ENCODE measurements around the gene TAGLN3. TPM values are rescaled to one million over a fixed set of nuclear protein-coding genes. Genes with fewer than 3 reads are reported as not detected.

TAGLN3 gene
- total RNA-seq, 1 experiment from 2014 or later, result not detected

- ChIA-PET POLR2A (no interaction called here), CTCF (no interaction called here)
- H3K36me3 ChIP-seq (ENCODE audit: control insufficient read depth, insufficient read depth, low read length), result no peaks in the 10 kb centered on the region
- H3K27me3 ChIP-seq (ENCODE audit: control insufficient read depth, insufficient read depth, low read length), result no peaks in the 10 kb centered on the region
- ATAC-seq (no peak), DNase-seq (ENCODE audit: low read depth, low spot score) (no peak)
- H3K9me3 ChIP-seq (ENCODE audit: control insufficient read depth, insufficient read depth, low read depth, low read length), result no peaks in the 10 kb centered on the region
- intact Hi-C loops (cut with micrococcal nuclease; ENCODE audit: unreplicated experiment) (no loop called here), in situ Hi-C loops (cut with HindIII; ENCODE audit: low pct_unique_long_range_greater_than_20kb, low sequenced_read_pairs) (no loop called here)
- H3K27ac ChIP-seq (ENCODE audit: low read length), result no peak overlapping the region
- no peak overlapping the region for H3K4me3 ChIP-seq (ENCODE audit: low read depth in 2 of 2, low read length in 2 of 2)
- no peak for TF ChIP-seq SIN3A (IDR thresholded peaks at IDR 0.05; ENCODE audit: borderline replicate concordance, insufficient read depth, low read depth, low read length)
- TF ChIP-seq, protein P1, sequence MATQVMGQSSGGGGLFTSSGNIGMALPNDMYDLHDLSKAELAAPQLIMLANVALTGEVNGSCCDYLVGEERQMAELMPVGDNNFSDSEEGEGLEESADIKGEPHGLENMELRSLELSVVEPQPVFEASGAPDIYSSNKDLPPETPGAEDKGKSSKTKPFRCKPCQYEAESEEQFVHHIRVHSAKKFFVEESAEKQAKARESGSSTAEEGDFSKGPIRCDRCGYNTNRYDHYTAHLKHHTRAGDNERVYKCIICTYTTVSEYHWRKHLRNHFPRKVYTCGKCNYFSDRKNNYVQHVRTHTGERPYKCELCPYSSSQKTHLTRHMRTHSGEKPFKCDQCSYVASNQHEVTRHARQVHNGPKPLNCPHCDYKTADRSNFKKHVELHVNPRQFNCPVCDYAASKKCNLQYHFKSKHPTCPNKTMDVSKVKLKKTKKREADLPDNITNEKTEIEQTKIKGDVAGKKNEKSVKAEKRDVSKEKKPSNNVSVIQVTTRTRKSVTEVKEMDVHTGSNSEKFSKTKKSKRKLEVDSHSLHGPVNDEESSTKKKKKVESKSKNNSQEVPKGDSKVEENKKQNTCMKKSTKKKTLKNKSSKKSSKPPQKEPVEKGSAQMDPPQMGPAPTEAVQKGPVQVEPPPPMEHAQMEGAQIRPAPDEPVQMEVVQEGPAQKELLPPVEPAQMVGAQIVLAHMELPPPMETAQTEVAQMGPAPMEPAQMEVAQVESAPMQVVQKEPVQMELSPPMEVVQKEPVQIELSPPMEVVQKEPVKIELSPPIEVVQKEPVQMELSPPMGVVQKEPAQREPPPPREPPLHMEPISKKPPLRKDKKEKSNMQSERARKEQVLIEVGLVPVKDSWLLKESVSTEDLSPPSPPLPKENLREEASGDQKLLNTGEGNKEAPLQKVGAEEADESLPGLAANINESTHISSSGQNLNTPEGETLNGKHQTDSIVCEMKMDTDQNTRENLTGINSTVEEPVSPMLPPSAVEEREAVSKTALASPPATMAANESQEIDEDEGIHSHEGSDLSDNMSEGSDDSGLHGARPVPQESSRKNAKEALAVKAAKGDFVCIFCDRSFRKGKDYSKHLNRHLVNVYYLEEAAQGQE (IDR thresholded peaks at IDR 0.05; ENCODE audit: insufficient read depth in 1 of 2, low read depth in 2 of 2, low read length in 1 of 2), result no peak
- no peak for TF ChIP-seq POLR2AphosphoS5 (IDR thresholded peaks at IDR 0.05; ENCODE audit: low read depth, low read length)
- no peak for TF ChIP-seq CTCF (IDR thresholded peaks at IDR 0.05)
- TF ChIP-seq TCF7L2 (IDR thresholded peaks at IDR 0.05; ENCODE audit: low read depth, low read length), result no peak
- H3K4me1 ChIP-seq (ENCODE audit: control insufficient read depth, insufficient read depth, low read length), result 0 out of 2 replicates have a peak, but pooled peaks cover 2% of the 10 kb centered on the region
- TSS peak; percentile 44 for BruUV-seq (replicated peaks)
These were observed 35.3 kb upstream of the TAGLN3 start for GRCh38 chr3:111963424-111963823.

GRCh38 chr3:111965484-111965883 is 33.2 kb upstream of the TAGLN3 start:
- no TSS peak for BruUV-seq (replicated peaks)
- H3K27ac ChIP-seq (ENCODE audit: low read length), result no peak overlapping the region
- H3K9me3 ChIP-seq (ENCODE audit: control insufficient read depth, insufficient read depth, low read depth, low read length), result no peaks in the 10 kb centered on the region
- H3K4me3 ChIP-seq (ENCODE audit: low read depth in 2 of 2, low read length in 2 of 2), result no peak overlapping the region
- DNase-seq (ENCODE audit: low read depth, low spot score), result no peak
- TF ChIP-seq SIN3A (IDR thresholded peaks at IDR 0.05; ENCODE audit: borderline replicate concordance, insufficient read depth, low read depth, low read length) (no peak), TCF7L2 (IDR thresholded peaks at IDR 0.05; ENCODE audit: low read depth, low read length) (no peak), POLR2AphosphoS5 (IDR thresholded peaks at IDR 0.05; ENCODE audit: low read depth, low read length) (no peak), CTCF (IDR thresholded peaks at IDR 0.05) (no peak)
- TF ChIP-seq, protein P1 (IDR thresholded peaks at IDR 0.05; ENCODE audit: insufficient read depth in 1 of 2, low read depth in 2 of 2, low read length in 1 of 2), result no peak
- no peak for ATAC-seq
- H3K4me1 ChIP-seq (ENCODE audit: control insufficient read depth, insufficient read depth, low read length), result 0 out of 2 replicates have a peak, but pooled peaks cover 2% of the 10 kb centered on the region
- H3K36me3 ChIP-seq (ENCODE audit: control insufficient read depth, insufficient read depth, low read length), result no peaks in the 10 kb centered on the region
- POLR2A ChIA-PET, result no interaction called here
- intact Hi-C loops (cut with micrococcal nuclease; ENCODE audit: unreplicated experiment) (no loop called here), in situ Hi-C loops (cut with HindIII; ENCODE audit: low pct_unique_long_range_greater_than_20kb, low sequenced_read_pairs) (no loop called here)
- CTCF ChIA-PET, result no interaction called here
- no peaks in the 10 kb centered on the region for H3K27me3 ChIP-seq (ENCODE audit: control insufficient read depth, insufficient read depth, low read length)
